HepG2 (cell line): Measurements from ENCODE around the gene HSD17B11. TPM values are rescaled to one million over a fixed set of nuclear protein-coding genes. Genes with fewer than 3 reads are reported as not detected.

Experiments used
- ARID3A ChIP-seq: IDR thresholded peaks from 2 replicates; pipeline ENCODE4 v1.6.1; 2012; ENCODE audit warnings: low read depth, low read length, improper control_type of control experiment
- ATRX ChIP-seq: sonication (generic); formaldehyde crosslinking; IDR thresholded peaks from 2 replicates; pipeline ENCODE4 v1.4.0; 2020; ENCODE audit warnings: missing genetic modification reagents, borderline replicate concordance
- FOXC1 ChIP-seq: sonication (generic); formaldehyde crosslinking; IDR thresholded peaks from 2 replicates; pipeline ENCODE4 v1.8.0; 2022; ENCODE audit warnings: mild to moderate bottlenecking, missing genetic modification reagents, borderline replicate concordance
- JARID2 ChIP-seq: sonication (generic); formaldehyde crosslinking; IDR thresholded peaks from 2 replicates; pipeline ENCODE4 v1.8.1; 2023; ENCODE audit warnings: missing genetic modification reagents, inconsistent platforms; ENCODE audit not compliant: insufficient replicate concordance
- KLF16 ChIP-seq, 2 experiments: sonication (generic) in 1 of 2; formaldehyde crosslinking in 1 of 2; IDR thresholded peaks; 2 replicates each; pipeline versions ENCODE4 v1.6.1 to v1.8.0; 2016 to 2023; ENCODE audit warnings: missing genetic modification reagents in 2 of 2, missing compliant biosample characterization in 1 of 2
- MLXIP ChIP-seq: sonication (generic); formaldehyde crosslinking; IDR thresholded peaks from 2 replicates; pipeline ENCODE4 v1.9.0; 2021; ENCODE audit warnings: missing genetic modification reagents, borderline replicate concordance
- MYC ChIP-seq: sonication (generic); formaldehyde crosslinking; IDR thresholded peaks from 2 replicates; pipeline ENCODE4 v1.9.0; 2021; ENCODE audit warnings: missing genetic modification reagents, borderline replicate concordance
- NFE2L1 ChIP-seq: sonication (generic); formaldehyde crosslinking; IDR thresholded peaks from 2 replicates; pipeline ENCODE4 v1.4.0; 2020; ENCODE audit warnings: missing genetic modification reagents, mild to moderate bottlenecking, borderline replicate concordance
- NRL ChIP-seq: sonication (generic); formaldehyde crosslinking; IDR thresholded peaks from 2 replicates; pipeline ENCODE4 v1.5.0; 2020; ENCODE audit warnings: missing genetic modification reagents, mild to moderate bottlenecking, moderate library complexity, borderline replicate concordance
- RBAK ChIP-seq: sonication (generic); formaldehyde crosslinking; IDR thresholded peaks from 2 replicates; pipeline ENCODE4 v1.5.1; 2020; ENCODE audit warnings: mild to moderate bottlenecking, missing genetic modification reagents
- ZMYM2 ChIP-seq: sonication (generic); formaldehyde crosslinking; IDR thresholded peaks from 2 replicates; pipeline ENCODE4 v1.8.0; 2022; ENCODE audit warnings: mild to moderate bottlenecking, missing genetic modification reagents
- ZMYM3 ChIP-seq: sonication (generic); formaldehyde crosslinking; IDR thresholded peaks from 2 replicates; pipeline ENCODE4 v1.5.1; 2020; ENCODE audit warnings: mild to moderate bottlenecking, missing genetic modification reagents
- ZNF121 ChIP-seq: sonication (generic); formaldehyde crosslinking; IDR thresholded peaks from 2 replicates; pipeline ENCODE4 v1.5.0; 2020; ENCODE audit warnings: mild to moderate bottlenecking, missing genetic modification reagents
- ZNF773 ChIP-seq: sonication (generic); formaldehyde crosslinking; IDR thresholded peaks from 2 replicates; pipeline ENCODE4 v1.4.0; 2020; ENCODE audit warnings: missing genetic modification reagents, borderline replicate concordance
- polyA plus RNA-seq, 8 experiments: library from polyadenylated mRNA; depleted of rRNA in 3 of 8; stranded (reverse) in 7 of 8; unstranded in 1 of 8; fragments of >200 nt; fragmentation: Illumina TruSeq in 4 of 8; extraction: Trizol in 4 of 8; gene quantifications; 2 replicates each; pipeline versions ENCODE4 v1.2.1 to v1.2.3, GENCODE V29; 2011 to 2016; ENCODE audit warnings: low read depth in 4 of 8, missing spikeins in 1 of 8, mixed read lengths in 1 of 8; ENCODE audit not compliant: insufficient read depth in 1 of 8
- total RNA-seq, 5 experiments: library from RNA; depleted of rRNA; stranded (reverse); fragments of >200 nt; fragmentation: Illumina TruSeq; extraction: Trizol; gene quantifications; 2 replicates each; pipeline ENCODE4 v1.2.3, GENCODE V29; 2016; ENCODE audit warnings: low read depth in 1 of 5
- TF ChIP-seq, protein P1 (sequence below): fragments of 450-650 bp; IDR thresholded peaks from 2 replicates; pipeline ENCODE4 v1.6.1; 2017; ENCODE audit warnings: mild to moderate bottlenecking
- TF ChIP-seq, protein P2 (sequence below): sonication (generic); formaldehyde crosslinking; IDR thresholded peaks from 2 replicates; pipeline ENCODE4 v1.4.0; 2020; ENCODE audit warnings: mild to moderate bottlenecking, missing genetic modification reagents

The HSD17B11 gene
- total and polyA plus RNA-seq, 2 of the 13 experiments (the other 11 are each of a cell fraction or from before 2014, with no cell fraction given) = 121 to 158 TPM

DNA sequence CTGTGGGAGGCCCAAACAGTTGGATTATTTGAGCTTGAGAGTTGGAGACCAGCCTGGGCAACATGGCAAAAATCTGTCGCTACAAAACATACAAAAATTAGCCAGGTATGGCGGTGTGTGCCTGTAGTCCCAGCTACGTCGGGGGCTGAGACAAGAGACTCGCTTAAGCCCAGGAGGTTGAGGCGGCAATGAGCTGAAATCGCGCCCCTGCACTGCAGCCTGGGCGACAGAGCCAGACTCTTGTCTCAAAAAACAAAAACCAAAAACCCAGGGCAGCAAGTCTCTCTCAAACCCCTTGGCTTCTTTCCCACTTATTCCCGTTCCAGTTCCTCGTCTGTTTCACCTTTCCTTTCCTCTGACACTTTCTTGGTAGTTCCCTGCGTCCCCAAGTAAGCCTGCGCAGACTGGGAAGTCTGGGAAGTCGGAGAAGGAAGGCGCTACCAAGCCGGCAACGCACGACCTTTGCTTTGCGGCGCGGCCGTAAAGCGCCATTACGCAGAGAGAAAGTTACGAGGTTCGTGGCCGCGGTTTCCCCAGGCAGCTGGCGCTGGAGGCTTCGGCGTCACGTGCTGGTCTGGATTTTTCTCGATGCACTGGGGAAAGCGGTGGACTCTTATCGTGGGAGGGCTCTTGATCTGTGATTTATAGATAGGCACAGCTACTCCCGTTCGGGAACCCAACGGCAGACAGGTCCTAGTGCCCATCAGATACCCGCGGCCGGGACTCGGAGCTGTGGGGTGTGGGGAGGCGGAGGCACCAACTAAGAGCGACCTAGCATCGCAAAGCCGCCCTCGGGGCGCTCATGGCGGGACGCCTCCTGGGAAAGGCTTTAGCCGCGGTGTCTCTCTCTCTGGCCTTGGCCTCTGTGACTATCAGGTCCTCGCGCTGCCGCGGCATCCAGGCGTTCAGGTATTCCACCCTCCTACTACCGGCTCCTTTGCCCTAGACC lies 31.4 kb upstream of the HSD17B11 start, which contains the start of gene NUDT9 (continued):
- peak; percentile 41; the same call in 1 of the 2 replicates for TF ChIP-seq ZMYM2 (CRISPR knock-in tag)
- no peak for TF ChIP-seq NFE2L1 (CRISPR knock-in tag)
- TF ChIP-seq MLXIP (CRISPR knock-in tag) = no peak
- no peak; the same call in 1 of the 2 replicates for TF ChIP-seq NRL (CRISPR knock-in tag)
- TF ChIP-seq FOXC1 (CRISPR knock-in tag) = peak; percentile 94; the same call in 1 of the 2 replicates
- TF ChIP-seq ZNF773 = peak; percentile 94; the same call in 1 of the 2 replicates
- peak in 1 of 2 experiments; percentile 86; a peak in 2 of 4 replicates for TF ChIP-seq KLF16 (CRISPR knock-in tag; IDR thresholded peaks at IDR 0.05)
- no peak for TF ChIP-seq RBAK
- no peak for TF ChIP-seq ZNF121 (CRISPR knock-in tag)
- TF ChIP-seq, protein P1, sequence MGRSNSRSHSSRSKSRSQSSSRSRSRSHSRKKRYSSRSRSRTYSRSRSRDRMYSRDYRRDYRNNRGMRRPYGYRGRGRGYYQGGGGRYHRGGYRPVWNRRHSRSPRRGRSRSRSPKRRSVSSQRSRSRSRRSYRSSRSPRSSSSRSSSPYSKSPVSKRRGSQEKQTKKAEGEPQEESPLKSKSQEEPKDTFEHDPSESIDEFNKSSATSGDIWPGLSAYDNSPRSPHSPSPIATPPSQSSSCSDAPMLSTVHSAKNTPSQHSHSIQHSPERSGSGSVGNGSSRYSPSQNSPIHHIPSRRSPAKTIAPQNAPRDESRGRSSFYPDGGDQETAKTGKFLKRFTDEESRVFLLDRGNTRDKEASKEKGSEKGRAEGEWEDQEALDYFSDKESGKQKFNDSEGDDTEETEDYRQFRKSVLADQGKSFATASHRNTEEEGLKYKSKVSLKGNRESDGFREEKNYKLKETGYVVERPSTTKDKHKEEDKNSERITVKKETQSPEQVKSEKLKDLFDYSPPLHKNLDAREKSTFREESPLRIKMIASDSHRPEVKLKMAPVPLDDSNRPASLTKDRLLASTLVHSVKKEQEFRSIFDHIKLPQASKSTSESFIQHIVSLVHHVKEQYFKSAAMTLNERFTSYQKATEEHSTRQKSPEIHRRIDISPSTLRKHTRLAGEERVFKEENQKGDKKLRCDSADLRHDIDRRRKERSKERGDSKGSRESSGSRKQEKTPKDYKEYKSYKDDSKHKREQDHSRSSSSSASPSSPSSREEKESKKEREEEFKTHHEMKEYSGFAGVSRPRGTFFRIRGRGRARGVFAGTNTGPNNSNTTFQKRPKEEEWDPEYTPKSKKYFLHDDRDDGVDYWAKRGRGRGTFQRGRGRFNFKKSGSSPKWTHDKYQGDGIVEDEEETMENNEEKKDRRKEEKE = no peak
- no peak for TF ChIP-seq JARID2 (CRISPR knock-in tag)
- TF ChIP-seq ZMYM3 (CRISPR knock-in tag) = peak; percentile 81; the same call in 1 of the 2 replicates
- 0 out of 2 replicates have a peak, but pooled peaks have one; percentile 6 for TF ChIP-seq ARID3A
- TF ChIP-seq MYC (CRISPR knock-in tag) = peak; percentile 88
- TF ChIP-seq, protein P2, sequence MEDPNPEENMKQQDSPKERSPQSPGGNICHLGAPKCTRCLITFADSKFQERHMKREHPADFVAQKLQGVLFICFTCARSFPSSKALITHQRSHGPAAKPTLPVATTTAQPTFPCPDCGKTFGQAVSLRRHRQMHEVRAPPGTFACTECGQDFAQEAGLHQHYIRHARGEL (CRISPR knock-in tag) = no peak
- no peak for TF ChIP-seq ATRX
